Measurements from ENCODE around the gene GLMP. TPM values are rescaled to one million over a fixed set of nuclear protein-coding genes. Genes with fewer than 3 reads are reported as not detected.

Gene GLMP
- total RNA-seq, 4 donors from 2014 or later, result 30.8 to 45.9 (median 42.1) TPM

- WGBS, 2 donors, result 94 to 96% methylated on average over 8 to 21 of the region's 21 CpGs
- DNase-seq (ENCODE audit: low spot score in 2 of 2), result no peak
- no peak for TF ChIP-seq POLR2A (IDR thresholded peaks at IDR 0.05)
- Histone ChIP-seq H3K27ac (no peak overlapping the region), H3K36me3 (peaks cover 0 to 28% (median 0%) of the 10 kb centered on the region in 3 donors), H3K9me3 (no peaks in the 10 kb centered on the region), H3K4me3 (no peak overlapping the region), H3K27me3 (no peaks in the 10 kb centered on the region), H3K4me1 (peaks cover 0 to 31% (median 16%) of the 10 kb centered on the region in 4 donors)
Observed at GRCh38 chr1:156285437-156285836, 10.0 kb downstream of the GLMP start.

GRCh38 chr1:156284757-156285156 lies 10.7 kb downstream of the GLMP start:
- Histone ChIP-seq H3K36me3 (peaks cover 0 to 28% (median 0%) of the 10 kb centered on the region in 3 donors), H3K27ac (no peak overlapping the region), H3K27me3 (no peaks in the 10 kb centered on the region), H3K4me3 (no peak overlapping the region), H3K9me3 (no peaks in the 10 kb centered on the region), H3K4me1 (peaks cover 0 to 36% (median 16%) of the 10 kb centered on the region in 4 donors)
- no peak for DNase-seq (ENCODE audit: low spot score in 2 of 2)
- no peak for TF ChIP-seq POLR2A (IDR thresholded peaks at IDR 0.05)
- no peak for TF ChIP-seq CTCF (IDR thresholded peaks at IDR 0.05)
- no peak for TF ChIP-seq EP300 (IDR thresholded peaks at IDR 0.05)
- WGBS, 2 donors, result 65 to 76% methylated on average over 4 of the region's 4 CpGs

- Histone ChIP-seq H3K4me3 (peak within 1 kb of the TSS; percentile 65 to 94 (median 78)), H3K27ac (peak within 1 kb of the TSS in 2 of 4 donors; percentile 88 to 92), H3K27me3 (no peaks in the 10 kb centered on the region), H3K36me3 (peaks cover 0 to 25% (median 0%) of the 10 kb centered on the region in 3 donors), H3K4me1 (peaks cover 0 to 42% (median 16%) of the 10 kb centered on the region in 4 donors), H3K9me3 (no peaks in the 10 kb centered on the region)
- DNase-seq (ENCODE audit: low spot score in 2 of 2), result no peak
- 86 to 94% methylated on average over 7 of the region's 7 CpGs for WGBS, 2 donors
- no peak for TF ChIP-seq EP300 (IDR thresholded peaks at IDR 0.05)
- no peak for TF ChIP-seq POLR2A (IDR thresholded peaks at IDR 0.05)
- no peak for TF ChIP-seq CTCF (IDR thresholded peaks at IDR 0.05)
Observed at GRCh38 chr1:156284112-156284511, 11.4 kb downstream of the GLMP start, which contains the start of gene TMEM79. TMEM79 (plus strand) TSS chr1:156284325; CDS start chr1:156285227, 902 bp downstream.

GRCh38 chr1:156283521-156283920 lies 12.0 kb downstream of the GLMP start:
- 81 to 86% methylated on average over 1 of the region's 1 CpG for WGBS, 2 donors
- Histone ChIP-seq H3K27ac (peak overlapping the region in 1 of 4 donors; percentile 88), H3K4me1 (peaks cover 0 to 47% (median 16%) of the 10 kb centered on the region in 4 donors), H3K36me3 (peaks cover 0 to 25% (median 5%) of the 10 kb centered on the region in 3 donors), H3K4me3 (peak overlapping the region; percentile 65 to 94 (median 78)), H3K9me3 (no peaks in the 10 kb centered on the region), H3K27me3 (no peaks in the 10 kb centered on the region)
- TF ChIP-seq CTCF (IDR thresholded peaks at IDR 0.05) (no peak), EP300 (IDR thresholded peaks at IDR 0.05) (no peak), POLR2A (IDR thresholded peaks at IDR 0.05) (no peak)
- no peak for DNase-seq (ENCODE audit: low spot score in 2 of 2)

GRCh38 chr1:156282479-156283222 lies 12.8 kb downstream of the GLMP start, which contains the start of gene SMG5:
SMG5 (minus strand) TSS chr1:156282825; CDS start chr1:156282680, 145 bp downstream.
- Histone ChIP-seq H3K4me3 (peak within 1 kb of the TSS; percentile 65 to 94 (median 78)), H3K27me3 (no peaks in the 10 kb centered on the region), H3K27ac (peak within 1 kb of the TSS; percentile 55 to 92 (median 90)), H3K4me1 (peaks cover 0 to 47% (median 16%) of the 10 kb centered on the region in 4 donors), H3K9me3 (no peaks in the 10 kb centered on the region), H3K36me3 (peaks cover 0 to 31% (median 8%) of the 10 kb centered on the region in 3 donors)
- peak; percentile 87 to 94 for TF ChIP-seq EP300 (IDR thresholded peaks at IDR 0.05)
- TF ChIP-seq CTCF (IDR thresholded peaks at IDR 0.05), result peak in 1 of 5 experiments; percentile 39
- TF ChIP-seq POLR2A (IDR thresholded peaks at IDR 0.05), result peak; percentile 59 to 83
- WGBS, 2 donors, result 0 to 1% methylated on average over 39 to 47 of the region's 50 CpGs
- DNase-seq (ENCODE audit: low spot score in 2 of 2), result peak; percentile 91 to 93

All from tibial nerve (tissue), 4 donors.